Thyroid gland (tissue), 4 donors: ENCODE results near the gene IFT122.

Experiments used
- POLR2A ChIP-seq, 2 donors: fragments of 450-650 bp; IDR thresholded peaks; one replicate each; pipeline ENCODE4 v1.6.1; 2017; ENCODE audit warnings: antibody characterized with exemption in 2 of 2, mild to moderate bottlenecking in 2 of 2, moderate library complexity in 1 of 2
- TF ChIP-seq, protein P1 (sequence below), 6 experiments: fragments of 200-600 bp in 3 of 6; fragments of 450-650 bp in 3 of 6; sonication (generic) in 3 of 6; IDR thresholded peaks; one replicate each; pipeline ENCODE4 v1.5.1; 2016 to 2019; ENCODE audit warnings: antibody characterized with exemption in 6 of 6, mild to moderate bottlenecking in 2 of 6, inconsistent platforms in 1 of 6, moderate library complexity in 1 of 6

- TF ChIP-seq POLR2A (IDR thresholded peaks at IDR 0.05): no peak
- TF ChIP-seq, protein P1, sequence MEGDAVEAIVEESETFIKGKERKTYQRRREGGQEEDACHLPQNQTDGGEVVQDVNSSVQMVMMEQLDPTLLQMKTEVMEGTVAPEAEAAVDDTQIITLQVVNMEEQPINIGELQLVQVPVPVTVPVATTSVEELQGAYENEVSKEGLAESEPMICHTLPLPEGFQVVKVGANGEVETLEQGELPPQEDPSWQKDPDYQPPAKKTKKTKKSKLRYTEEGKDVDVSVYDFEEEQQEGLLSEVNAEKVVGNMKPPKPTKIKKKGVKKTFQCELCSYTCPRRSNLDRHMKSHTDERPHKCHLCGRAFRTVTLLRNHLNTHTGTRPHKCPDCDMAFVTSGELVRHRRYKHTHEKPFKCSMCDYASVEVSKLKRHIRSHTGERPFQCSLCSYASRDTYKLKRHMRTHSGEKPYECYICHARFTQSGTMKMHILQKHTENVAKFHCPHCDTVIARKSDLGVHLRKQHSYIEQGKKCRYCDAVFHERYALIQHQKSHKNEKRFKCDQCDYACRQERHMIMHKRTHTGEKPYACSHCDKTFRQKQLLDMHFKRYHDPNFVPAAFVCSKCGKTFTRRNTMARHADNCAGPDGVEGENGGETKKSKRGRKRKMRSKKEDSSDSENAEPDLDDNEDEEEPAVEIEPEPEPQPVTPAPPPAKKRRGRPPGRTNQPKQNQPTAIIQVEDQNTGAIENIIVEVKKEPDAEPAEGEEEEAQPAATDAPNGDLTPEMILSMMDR (IDR thresholded peaks at IDR 0.05): no peak
Observed at GRCh38 chr3:129425213-129425612, 14.8 kb upstream of the IFT122 start.
